Measurements from ENCODE around the gene ARFIP1.
"Not testable (repeated sequence)": the region's sequence is repeated elsewhere in the genome, so short reads cannot be mapped to it uniquely, and the experiment has no call there.

The ARFIP1 gene

GRCh38 chr4:152848508-152848907 is 68.8 kb downstream of the ARFIP1 start:
- H2AFZ ChIP-seq (ENCODE audit: low read depth) = no peak overlapping the region
- H3K27ac ChIP-seq = no peak overlapping the region
- no peaks in the 10 kb centered on the region for H3K36me3 ChIP-seq (ENCODE audit: insufficient read depth)
- no peaks in the 10 kb centered on the region for H3K27me3 ChIP-seq (ENCODE audit: insufficient read depth, low read depth)
- no peaks in the 10 kb centered on the region for H3K4me1 ChIP-seq (ENCODE audit: low read depth, poor library complexity, severe bottlenecking)
- H3K79me2 ChIP-seq (ENCODE audit: insufficient read depth, low read depth) = no peaks in the 10 kb centered on the region
- no peak overlapping the region for H3K9ac ChIP-seq
- no peak overlapping the region for H3K4me2 ChIP-seq
- H4K20me1 ChIP-seq (ENCODE audit: insufficient read depth) = no peaks in the 10 kb centered on the region
- no peak for TF ChIP-seq CTCF (conservative IDR thresholded peaks at IDR 0.05; ENCODE audit: low read depth, low read length)
- no peak overlapping the region for H3K4me3 ChIP-seq (IDR thresholded peaks at IDR 0.05; ENCODE audit: insufficient read depth, low read depth, low read length)

GRCh38 chr4:152849350-152849749 is 69.6 kb downstream of the ARFIP1 start:
- no peaks in the 10 kb centered on the region for H4K20me1 ChIP-seq (ENCODE audit: insufficient read depth)
- TF ChIP-seq CTCF (conservative IDR thresholded peaks at IDR 0.05; ENCODE audit: low read depth, low read length) = no peak
- H3K27ac ChIP-seq = no peak overlapping the region
- no peak overlapping the region for H3K4me2 ChIP-seq
- H3K36me3 ChIP-seq (ENCODE audit: insufficient read depth) = no peaks in the 10 kb centered on the region
- no peak overlapping the region for H2AFZ ChIP-seq (ENCODE audit: low read depth)
- H3K27me3 ChIP-seq (ENCODE audit: insufficient read depth, low read depth) = no peaks in the 10 kb centered on the region
- no peaks in the 10 kb centered on the region for H3K4me1 ChIP-seq (ENCODE audit: low read depth, poor library complexity, severe bottlenecking)
- no peak overlapping the region for H3K4me3 ChIP-seq (IDR thresholded peaks at IDR 0.05; ENCODE audit: insufficient read depth, low read depth, low read length)
- H3K9ac ChIP-seq = no peak overlapping the region
- no peaks in the 10 kb centered on the region for H3K79me2 ChIP-seq (ENCODE audit: insufficient read depth, low read depth)

GRCh38 chr4:152850377-152850776 is 70.6 kb downstream of the ARFIP1 start:
- Histone ChIP-seq H3K9ac (no peak overlapping the region), H2AFZ (ENCODE audit: low read depth) (no peak overlapping the region), H4K20me1 (ENCODE audit: insufficient read depth) (no peaks in the 10 kb centered on the region), H3K4me1 (ENCODE audit: low read depth, poor library complexity, severe bottlenecking) (no peaks in the 10 kb centered on the region), H3K27ac (no peak overlapping the region), H3K4me2 (no peak overlapping the region), H3K36me3 (ENCODE audit: insufficient read depth) (no peaks in the 10 kb centered on the region), H3K27me3 (ENCODE audit: insufficient read depth, low read depth) (no peaks in the 10 kb centered on the region), H3K4me3 (IDR thresholded peaks at IDR 0.05; ENCODE audit: insufficient read depth, low read depth, low read length) (no peak overlapping the region), H3K79me2 (ENCODE audit: insufficient read depth, low read depth) (no peaks in the 10 kb centered on the region)
- no peak for TF ChIP-seq CTCF (conservative IDR thresholded peaks at IDR 0.05; ENCODE audit: low read depth, low read length)

GRCh38 chr4:152851226-152851625 is 71.5 kb downstream of the ARFIP1 start:
- Histone ChIP-seq H3K4me3 (IDR thresholded peaks at IDR 0.05; ENCODE audit: insufficient read depth, low read depth, low read length) (no peak overlapping the region), H3K4me2 (no peak overlapping the region), H3K27me3 (ENCODE audit: insufficient read depth, low read depth) (no peaks in the 10 kb centered on the region), H2AFZ (ENCODE audit: low read depth) (no peak overlapping the region), H3K4me1 (ENCODE audit: low read depth, poor library complexity, severe bottlenecking) (no peaks in the 10 kb centered on the region), H4K20me1 (ENCODE audit: insufficient read depth) (no peaks in the 10 kb centered on the region), H3K79me2 (ENCODE audit: insufficient read depth, low read depth) (no peaks in the 10 kb centered on the region), H3K9ac (no peak overlapping the region), H3K36me3 (ENCODE audit: insufficient read depth) (no peaks in the 10 kb centered on the region), H3K27ac (no peak overlapping the region)
- TF ChIP-seq CTCF (conservative IDR thresholded peaks at IDR 0.05; ENCODE audit: low read depth, low read length) = no peak

GRCh38 chr4:152853293-152853692 is 73.5 kb downstream of the ARFIP1 start:
- Histone ChIP-seq H4K20me1 (ENCODE audit: insufficient read depth) (no peaks in the 10 kb centered on the region), H3K27me3 (ENCODE audit: insufficient read depth, low read depth) (no peaks in the 10 kb centered on the region), H3K4me3 (IDR thresholded peaks at IDR 0.05; ENCODE audit: insufficient read depth, low read depth, low read length) (no peak overlapping the region), H3K36me3 (ENCODE audit: insufficient read depth) (no peaks in the 10 kb centered on the region), H3K27ac (no peak overlapping the region), H3K9ac (no peak overlapping the region), H2AFZ (ENCODE audit: low read depth) (no peak overlapping the region), H3K4me2 (no peak overlapping the region), H3K4me1 (ENCODE audit: low read depth, poor library complexity, severe bottlenecking) (no peaks in the 10 kb centered on the region), H3K79me2 (ENCODE audit: insufficient read depth, low read depth) (no peaks in the 10 kb centered on the region)
- TF ChIP-seq CTCF (conservative IDR thresholded peaks at IDR 0.05; ENCODE audit: low read depth, low read length) = no peak

GRCh38 chr4:152854016-152854415 is 74.3 kb downstream of the ARFIP1 start:
- not testable (repeated sequence) for H2AFZ ChIP-seq (ENCODE audit: low read depth); H3K79me2 ChIP-seq (ENCODE audit: insufficient read depth, low read depth); H3K27ac ChIP-seq; H3K9ac ChIP-seq; H3K4me3 ChIP-seq (IDR thresholded peaks at IDR 0.05; ENCODE audit: insufficient read depth, low read depth, low read length); H3K36me3 ChIP-seq (ENCODE audit: insufficient read depth); H3K4me1 ChIP-seq (ENCODE audit: low read depth, poor library complexity, severe bottlenecking); H3K4me2 ChIP-seq; H3K27me3 ChIP-seq (ENCODE audit: insufficient read depth, low read depth); H4K20me1 ChIP-seq (ENCODE audit: insufficient read depth)

Data from KMS-11 (cell line).